Naive thymus-derived CD4-positive, alpha-beta T cell (primary cell): ENCODE data around the gene CEP44. TPM values are rescaled to one million over a fixed set of nuclear protein-coding genes. Genes with fewer than 3 reads are reported as not detected.
A peak's percentile ranks its signal among the peaks of the same experiment; 100 is the strongest.

Experiments
- ATAC-seq: fragments of 150-1000 bp; cut with Tn5 transposase; 2 replicates; pipeline ENCODE4 v1.10.0; 2021; ENCODE audit warnings: mild to moderate bottlenecking, moderate library complexity
- CTCF ChIA-PET: fragments of 350-600 bp; sonication (Branson Sonifier 250); formaldehyde crosslinking; loops from one replicate; lab custom pipeline; 2021; ENCODE audit warnings: antibody characterized with exemption; lab: Charles Lee
- POLR2A ChIA-PET: fragments of 350-600 bp; sonication (Branson Sonifier 250); formaldehyde crosslinking; loops from one replicate; lab custom pipeline; 2021; ENCODE audit warnings: antibody characterized with exemption, inconsistent platforms; lab: Charles Lee
- DNase-seq, 9 donors: peaks; one replicate each; pipeline versions ENCODE4 v3.0.0 to v3.0.0-alpha.2; 2020 to 2022; ENCODE audit warnings: mixed read lengths in 1 of 9
- H3K27ac ChIP-seq: one replicate; pipeline ENCODE4 v1.7.0; 2013; ENCODE audit warnings: mild to moderate bottlenecking, low read depth, low read length, moderate library complexity
- H3K27me3 ChIP-seq, 2 donors: one replicate each; pipeline ENCODE4 v1.7.0; 2013; ENCODE audit warnings: low read length in 2 of 2, mild to moderate bottlenecking in 2 of 2, moderate library complexity in 2 of 2; ENCODE audit not compliant: control insufficient read depth in 2 of 2, insufficient read depth in 2 of 2
- H3K36me3 ChIP-seq, 3 experiments: 1 replicate in 2 of 3; 2 replicates in 1 of 3; pipeline ENCODE4 v1.7.0; 2013; ENCODE audit warnings: low read length in 3 of 3, mild to moderate bottlenecking in 3 of 3, moderate library complexity in 1 of 3; ENCODE audit not compliant: insufficient read depth in 3 of 3, control insufficient read depth in 2 of 3
- H3K4me1 ChIP-seq, 2 donors: one replicate each; pipeline ENCODE4 v1.7.0; 2013; ENCODE audit warnings: low read length in 2 of 2, mild to moderate bottlenecking in 2 of 2, moderate library complexity in 1 of 2; ENCODE audit not compliant: control insufficient read depth in 2 of 2, insufficient read depth in 2 of 2
- H3K4me3 ChIP-seq: 2 replicates; pipeline ENCODE4 v1.7.0; 2013; ENCODE audit warnings: mild to moderate bottlenecking, low read length
- H3K9me3 ChIP-seq, 3 experiments: 1 replicate in 2 of 3; 2 replicates in 1 of 3; pipeline ENCODE4 v1.7.0; 2013; ENCODE audit warnings: low read length in 3 of 3; ENCODE audit not compliant: control insufficient read depth in 2 of 3
- H3K27ac Mint-ChIP-seq, 9 donors: one replicate each; pipeline ENCODE4 v1.8.0; 2020 to 2022; ENCODE audit warnings: mixed read lengths in 9 of 9, mild to moderate bottlenecking in 8 of 9, moderate library complexity in 5 of 9, inconsistent platforms in 2 of 9
- H3K27me3 Mint-ChIP-seq, 5 donors: one replicate each; pipeline ENCODE4 v1.8.0; 2021 to 2022; ENCODE audit warnings: mixed read lengths in 5 of 5, mild to moderate bottlenecking in 1 of 5
- H3K36me3 Mint-ChIP-seq, 5 donors: one replicate each; pipeline ENCODE4 v1.8.0; 2020 to 2022; ENCODE audit warnings: mixed read lengths in 5 of 5, mild to moderate bottlenecking in 3 of 5, inconsistent platforms in 1 of 5
- H3K4me1 Mint-ChIP-seq, 7 donors: one replicate each; pipeline ENCODE4 v1.8.0; 2020 to 2022; ENCODE audit warnings: mixed read lengths in 7 of 7, mild to moderate bottlenecking in 3 of 7, inconsistent platforms in 1 of 7
- H3K4me3 Mint-ChIP-seq, 10 donors: one replicate each; pipeline ENCODE4 v1.8.0; 2020 to 2022; ENCODE audit warnings: mild to moderate bottlenecking in 10 of 10, mixed read lengths in 10 of 10, moderate library complexity in 6 of 10, inconsistent platforms in 2 of 10
- H3K9me3 Mint-ChIP-seq, 11 donors: one replicate each; pipeline ENCODE4 v1.8.0; 2020 to 2022; ENCODE audit warnings: mixed read lengths in 11 of 11, mild to moderate bottlenecking in 4 of 11, inconsistent platforms in 1 of 11, moderate library complexity in 1 of 11
- intact Hi-C, 2 donors: fragments of 100-400 bp; cut with micrococcal nuclease; formaldehyde crosslinking; loops; one replicate each; pipeline ENCODE4 v1.15.1; 2023
- polyA plus RNA-seq, 2 donors: library from polyadenylated mRNA; unstranded; fragments of 300-500 nt; fragmentation: Illumina TruSeq; gene quantifications; one replicate each; pipeline ENCODE4 v1.2.3, GENCODE V29; 2021
- total RNA-seq, 6 experiments: library from RNA in 5 of 6; stranded (reverse) in 5 of 6; gene quantifications; 1 replicate in 5 of 6; 2 replicates in 1 of 6; pipeline ENCODE4 v1.2.3 and lab custom pipeline; 2021 to 2026

CEP44 gene
- total and polyA plus RNA-seq, 7 experiments from 2014 or later, result 6.4 to 28.2 (median 18.0) TPM

DNA sequence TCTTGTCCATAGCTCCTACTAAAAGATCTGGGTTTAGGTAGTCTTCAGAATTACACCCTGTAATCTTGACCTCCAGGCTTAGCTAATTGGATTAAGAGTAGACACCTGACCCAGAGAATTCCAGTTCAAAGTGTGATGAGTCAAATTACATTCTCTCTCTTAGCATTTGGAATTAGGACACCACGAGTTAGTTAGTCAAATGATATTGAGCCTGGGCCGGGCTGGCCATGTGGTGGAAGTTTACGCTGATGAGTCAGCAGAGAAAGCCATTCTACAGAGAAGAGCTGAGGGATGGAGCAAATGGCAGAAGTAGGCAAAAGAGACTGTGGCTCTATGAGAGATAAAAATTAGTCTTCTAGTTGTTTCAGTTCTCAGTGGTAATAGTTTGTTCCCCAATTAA is 31.1 kb downstream of the CEP44 start:
- no peak overlapping the region for H3K4me3 Mint-ChIP-seq
- Histone ChIP-seq H3K4me1 (no peaks in the 10 kb centered on the region), H3K36me3 (peaks cover 0 to 13% (median 12%) of the 10 kb centered on the region in 3 experiments), H3K27me3 (no peaks in the 10 kb centered on the region), H3K9me3 (no peaks in the 10 kb centered on the region), H3K4me3 (no peak overlapping the region), H3K27ac (no peak overlapping the region)
- H3K27me3 Mint-ChIP-seq, result no peaks in the 10 kb centered on the region
- DNase-seq (no peak), ATAC-seq (no peak)
- ChIA-PET CTCF (no interaction called here), POLR2A (no interaction called here)
- H3K4me1 Mint-ChIP-seq, result peaks cover 0 to 8% (median 4%) of the 10 kb centered on the region in 7 donors
- intact Hi-C loops, result loop anchor here in 1 of 2 donors (10.0 kb wide), 1 partner anchor 810 kb away; no protein-coding TSS in a partner anchor
- H3K36me3 Mint-ChIP-seq, result peaks cover 0 to 20% (median 7%) of the 10 kb centered on the region in 5 donors
- H3K9me3 Mint-ChIP-seq, result no peaks in the 10 kb centered on the region
- no peak overlapping the region for H3K27ac Mint-ChIP-seq

DNA sequence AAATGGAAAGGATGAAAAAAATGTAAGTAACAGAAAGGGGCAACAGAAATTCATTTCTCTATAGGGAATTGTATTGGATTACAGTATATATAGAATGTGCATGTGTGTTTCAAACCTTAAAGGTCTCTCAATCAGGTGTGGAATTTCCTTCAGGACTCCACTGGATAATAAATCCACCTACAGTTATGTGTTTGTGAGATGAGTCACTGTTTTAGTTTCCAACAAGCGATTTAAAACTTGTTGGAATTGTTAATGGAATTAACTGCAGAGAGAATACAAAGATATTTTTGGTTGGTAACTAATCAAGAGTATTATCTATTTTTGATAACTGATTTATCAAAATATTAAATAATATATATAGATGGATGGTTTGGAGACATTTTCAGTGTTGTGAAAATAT is 32.8 kb downstream of the CEP44 start:
- Histone ChIP-seq H3K36me3 (peaks cover 0 to 14% (median 12%) of the 10 kb centered on the region in 3 experiments), H3K4me1 (no peaks in the 10 kb centered on the region), H3K9me3 (no peaks in the 10 kb centered on the region), H3K4me3 (no peak overlapping the region), H3K27ac (no peak overlapping the region), H3K27me3 (no peaks in the 10 kb centered on the region)
- intact Hi-C loops, result loop anchor here (2.0 to 10.0 kb wide), 2 partner anchors 812 to 896 kb away; no protein-coding TSS in a partner anchor
- Mint-ChIP-seq H3K4me1 (peaks cover 0 to 8% (median 4%) of the 10 kb centered on the region in 7 donors), H3K27me3 (no peaks in the 10 kb centered on the region), H3K36me3 (peaks cover 0 to 20% (median 7%) of the 10 kb centered on the region in 5 donors), H3K4me3 (no peak overlapping the region), H3K27ac (no peak overlapping the region), H3K9me3 (no peaks in the 10 kb centered on the region)
- CTCF ChIA-PET, result interaction anchor here (0.6 kb wide), 1 partner anchor 1937 kb away, joined by 3 read pairs; no protein-coding TSS in a partner anchor
- no peak for ATAC-seq
- POLR2A ChIA-PET, result no interaction called here
- no peak for DNase-seq

DNA sequence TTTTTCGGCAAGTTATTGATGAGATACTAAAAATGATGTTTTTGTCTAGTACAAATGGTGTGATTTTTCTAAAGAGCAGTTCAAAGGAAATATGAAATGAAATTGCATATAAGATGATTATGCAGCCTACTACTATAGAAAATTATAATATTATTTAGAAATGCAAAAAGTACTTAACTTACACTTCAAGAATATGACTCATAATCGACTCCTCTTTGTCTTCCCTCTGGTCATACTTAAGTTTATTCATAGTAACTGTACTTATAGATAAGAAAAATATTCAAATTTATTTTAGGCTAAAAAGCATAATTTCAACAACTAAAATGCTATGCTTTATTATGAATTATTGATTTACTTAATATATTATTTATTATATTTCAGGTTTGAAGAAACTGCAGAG is 33.2 kb downstream of the CEP44 start:
- POLR2A ChIA-PET, result no interaction called here

DNA sequence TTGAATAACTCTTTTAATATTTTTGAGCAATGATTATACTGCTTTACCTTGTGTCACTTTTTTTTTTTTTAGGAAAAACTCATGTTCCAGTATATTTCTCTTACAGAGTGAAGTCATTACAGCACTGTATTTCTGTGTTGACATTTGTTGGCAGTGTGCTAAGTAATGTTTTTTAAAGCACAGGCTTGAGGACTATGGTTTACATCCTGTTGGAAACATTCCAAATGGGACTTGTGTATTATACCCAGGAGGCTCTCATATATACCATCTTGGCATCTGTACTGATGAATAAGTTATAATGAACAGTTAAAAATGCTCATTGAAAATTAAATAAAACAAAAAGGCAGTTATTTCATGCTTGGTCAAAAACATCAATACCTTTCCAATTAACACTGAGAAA is 33.8 kb downstream of the CEP44 start:
- no peak overlapping the region for H3K27ac ChIP-seq
- POLR2A ChIA-PET, result no interaction called here
- no peaks in the 10 kb centered on the region for H3K4me1 ChIP-seq
- peaks cover 0 to 7% (median 3%) of the 10 kb centered on the region in 7 donors for H3K4me1 Mint-ChIP-seq
- H3K4me3 ChIP-seq, result no peak overlapping the region
- DNase-seq, result no peak
- intact Hi-C loops, result loop anchor here (2.0 to 10.0 kb wide), 2 partner anchors 813 to 897 kb away; no protein-coding TSS in a partner anchor
- no peak for ATAC-seq
- H3K36me3 ChIP-seq, result peaks cover 0 to 14% (median 12%) of the 10 kb centered on the region in 3 experiments
- CTCF ChIA-PET, result no interaction called here
- no peaks in the 10 kb centered on the region for H3K9me3 Mint-ChIP-seq
- H3K27ac Mint-ChIP-seq, result no peak overlapping the region
- H3K4me3 Mint-ChIP-seq, result no peak overlapping the region
- no peaks in the 10 kb centered on the region for H3K27me3 Mint-ChIP-seq
- H3K9me3 ChIP-seq, result no peaks in the 10 kb centered on the region
- no peaks in the 10 kb centered on the region for H3K27me3 ChIP-seq
- peaks cover 0 to 18% (median 5%) of the 10 kb centered on the region in 5 donors for H3K36me3 Mint-ChIP-seq

More for the DNA sequence above, 33.2 kb downstream of the CEP44 start:
- no peak for ATAC-seq
- no peaks in the 10 kb centered on the region for H3K9me3 ChIP-seq
- no peak overlapping the region for H3K4me3 ChIP-seq
- H3K4me1 ChIP-seq, result no peaks in the 10 kb centered on the region
- H3K4me3 Mint-ChIP-seq, result no peak overlapping the region
- H3K36me3 ChIP-seq, result peaks cover 0 to 14% (median 12%) of the 10 kb centered on the region in 3 experiments
- no peak overlapping the region for H3K27ac Mint-ChIP-seq
- peaks cover 0 to 7% (median 4%) of the 10 kb centered on the region in 7 donors for H3K4me1 Mint-ChIP-seq
- intact Hi-C loops, result loop anchor here (2.0 to 10.0 kb wide), 2 partner anchors 812 to 896 kb away; no protein-coding TSS in a partner anchor
- H3K9me3 Mint-ChIP-seq, result no peaks in the 10 kb centered on the region
- H3K36me3 Mint-ChIP-seq, result peaks cover 0 to 20% (median 7%) of the 10 kb centered on the region in 5 donors
- no peak for DNase-seq
- no peaks in the 10 kb centered on the region for H3K27me3 ChIP-seq
- H3K27me3 Mint-ChIP-seq, result no peaks in the 10 kb centered on the region
- CTCF ChIA-PET, result no interaction called here
- H3K27ac ChIP-seq, result no peak overlapping the region

DNA sequence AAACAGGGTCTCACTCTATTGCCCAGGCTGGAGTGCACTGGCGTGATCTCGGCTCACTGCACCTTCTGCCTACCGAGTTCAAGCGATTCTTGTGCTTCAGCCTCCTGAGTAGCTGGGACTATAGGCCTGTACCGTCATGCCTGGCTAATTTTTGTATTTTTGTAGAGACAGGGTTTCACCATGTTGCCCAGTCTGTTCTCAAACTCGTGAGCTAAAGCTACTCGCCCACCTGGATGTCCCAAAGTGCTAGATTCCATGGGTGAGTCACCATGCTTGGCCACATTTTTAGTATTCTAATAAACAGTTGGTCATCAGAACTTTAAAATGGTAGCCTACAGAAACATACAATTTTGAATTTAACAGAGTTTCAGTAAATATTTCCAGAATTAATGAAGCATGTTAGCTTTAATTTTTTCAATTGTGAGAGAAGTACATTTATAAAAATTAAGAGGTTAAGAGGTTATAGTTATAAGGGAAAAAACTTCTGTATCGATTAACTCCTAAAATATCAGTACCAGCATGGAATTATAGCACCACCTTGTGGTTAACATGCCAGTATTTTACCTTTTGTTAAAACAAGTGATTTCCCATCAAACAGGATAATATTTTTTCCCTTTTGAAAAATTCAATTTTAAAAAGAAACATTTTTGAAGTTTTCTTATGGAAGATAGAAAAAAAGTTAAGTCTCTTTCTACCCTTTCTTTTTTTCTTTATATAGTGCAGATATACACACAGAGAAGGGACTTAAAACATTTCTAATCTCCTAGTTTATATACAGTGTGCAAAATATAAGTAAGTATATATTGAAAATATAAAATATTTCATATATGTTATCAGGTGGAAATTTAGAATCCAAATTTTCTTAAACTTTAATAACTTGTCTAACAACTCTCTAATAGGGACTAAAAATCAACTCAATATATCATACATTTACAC is 35.4 kb downstream of the CEP44 start:
- ATAC-seq (no peak), DNase-seq (peak in 5 of 9 donors; percentile 27 to 45 (median 39))
- no peak overlapping the region for H3K27ac Mint-ChIP-seq
- H3K4me3 Mint-ChIP-seq, result no peak overlapping the region
- Histone ChIP-seq H3K36me3 (peaks cover 0 to 12% (median 11%) of the 10 kb centered on the region in 3 experiments), H3K9me3 (no peaks in the 10 kb centered on the region), H3K4me1 (no peaks in the 10 kb centered on the region), H3K27ac (no peak overlapping the region), H3K27me3 (no peaks in the 10 kb centered on the region), H3K4me3 (no peak overlapping the region)
- POLR2A ChIA-PET, result no interaction called here
- no peaks in the 10 kb centered on the region for H3K9me3 Mint-ChIP-seq
- no peaks in the 10 kb centered on the region for H3K4me1 Mint-ChIP-seq
- H3K36me3 Mint-ChIP-seq, result peaks cover 0 to 8% (median 0%) of the 10 kb centered on the region in 5 donors
- intact Hi-C loops, result loop anchor here (1.0 to 10.0 kb wide), 6 partner anchors 36 to 899 kb away; partner anchors contain the start of genes CEP44 (in 1 of the 2) and FBXO8 (in 1 of the 2)
- H3K27me3 Mint-ChIP-seq, result no peaks in the 10 kb centered on the region
- CTCF ChIA-PET, result interaction anchor here (0.6 to 1.7 kb wide), 5 partner anchors 78 to 314 kb away, joined by 3 to 5 read pairs (median 3); no protein-coding TSS in a partner anchor

DNA sequence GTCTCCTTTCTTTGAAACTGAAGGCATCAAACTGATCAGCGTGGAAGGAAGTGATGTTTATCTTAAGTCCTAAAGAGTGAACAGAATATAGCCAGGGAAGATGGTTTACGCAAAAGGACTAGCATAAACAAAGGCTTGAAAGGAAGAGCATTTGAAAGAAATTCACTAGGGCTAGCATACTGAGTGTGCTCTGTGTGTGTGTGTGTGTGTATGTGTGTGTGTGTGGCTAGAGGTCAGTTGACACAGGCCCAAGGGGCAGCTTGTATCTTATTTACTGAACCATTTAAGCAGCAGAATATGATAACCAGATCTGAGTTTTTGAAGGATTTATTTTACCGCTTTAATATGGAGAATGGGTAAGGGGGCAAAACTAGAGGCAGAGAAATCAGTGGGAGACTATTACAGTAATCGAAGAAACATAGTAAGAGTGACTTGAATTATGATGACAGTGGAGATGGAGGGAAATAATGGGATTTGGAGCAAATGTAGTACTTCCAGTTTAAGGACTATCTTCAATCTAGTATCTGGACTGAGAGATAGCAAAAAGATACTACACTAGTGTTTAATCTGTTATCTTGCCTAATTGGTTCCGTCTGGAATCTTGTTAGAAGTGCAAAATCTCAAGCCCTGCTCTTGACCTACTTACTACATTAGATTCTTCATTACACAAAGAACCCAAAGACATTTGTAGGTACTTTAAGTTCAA is 36.9 kb downstream of the CEP44 start:
- no peak overlapping the region for H3K27ac Mint-ChIP-seq
- no peak overlapping the region for H3K4me3 Mint-ChIP-seq
- DNase-seq (no peak), ATAC-seq (no peak)
- no peaks in the 10 kb centered on the region for H3K4me1 Mint-ChIP-seq
- Histone ChIP-seq H3K27ac (no peak overlapping the region), H3K27me3 (no peaks in the 10 kb centered on the region), H3K36me3 (peaks cover 0 to 10% (median 3%) of the 10 kb centered on the region in 3 experiments), H3K9me3 (no peaks in the 10 kb centered on the region), H3K4me3 (no peak overlapping the region), H3K4me1 (no peaks in the 10 kb centered on the region)
- intact Hi-C loops, result no loop called here
- H3K27me3 Mint-ChIP-seq, result no peaks in the 10 kb centered on the region
- POLR2A ChIA-PET, result no interaction called here
- peaks cover 0 to 4% (median 0%) of the 10 kb centered on the region in 5 donors for H3K36me3 Mint-ChIP-seq
- no peaks in the 10 kb centered on the region for H3K9me3 Mint-ChIP-seq
- CTCF ChIA-PET, result interaction anchor here (0.6 to 1.0 kb wide), 2 partner anchors 98 to 100 kb away, joined by 3 read pairs; no protein-coding TSS in a partner anchor
